ENCODE data around the gene CADM4.

The CADM4 gene

GRCh38 chr19:43586346-43586745 lies 53.3 kb downstream of the CADM4 start:
- H3K36me3 ChIP-seq: peaks cover 0 to 27% (median 5%) of the 10 kb centered on the region in 3 donors
- DNase-seq: no peak

DNA sequence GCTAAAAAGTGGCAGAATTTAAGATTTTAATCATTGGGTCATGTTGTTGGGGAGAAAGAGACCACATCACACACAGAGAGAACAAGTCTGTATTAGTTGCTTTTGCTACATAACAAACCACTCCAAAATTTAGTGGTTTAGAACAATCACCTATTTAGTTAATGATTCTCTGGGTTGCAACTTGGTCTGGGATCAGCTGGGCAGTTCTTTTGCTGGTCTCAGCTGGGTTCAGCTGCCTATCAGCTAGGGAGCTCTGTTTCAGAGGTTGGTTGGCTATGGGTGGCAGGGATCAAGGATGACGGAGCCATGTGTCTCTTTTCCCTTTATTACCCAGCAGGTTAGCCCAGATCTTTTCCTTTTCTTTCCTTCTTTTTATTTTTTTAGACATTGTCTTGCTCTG lies 55.2 kb downstream of the CADM4 start:
- intact Hi-C loops (cut with DNase I; ENCODE audit: low total_unique reads): no loop called here
- no peak for DNase-seq
- H3K27ac ChIP-seq: no peak overlapping the region
- H3K36me3 ChIP-seq: peaks cover 0 to 9% (median 0%) of the 10 kb centered on the region in 3 donors
- no peaks in the 10 kb centered on the region for H3K27me3 ChIP-seq
- no peaks in the 10 kb centered on the region for H3K9me3 ChIP-seq
- H3K4me1 ChIP-seq: peaks cover 0 to 16% (median 3%) of the 10 kb centered on the region in 4 donors
- TF ChIP-seq, protein P1, sequence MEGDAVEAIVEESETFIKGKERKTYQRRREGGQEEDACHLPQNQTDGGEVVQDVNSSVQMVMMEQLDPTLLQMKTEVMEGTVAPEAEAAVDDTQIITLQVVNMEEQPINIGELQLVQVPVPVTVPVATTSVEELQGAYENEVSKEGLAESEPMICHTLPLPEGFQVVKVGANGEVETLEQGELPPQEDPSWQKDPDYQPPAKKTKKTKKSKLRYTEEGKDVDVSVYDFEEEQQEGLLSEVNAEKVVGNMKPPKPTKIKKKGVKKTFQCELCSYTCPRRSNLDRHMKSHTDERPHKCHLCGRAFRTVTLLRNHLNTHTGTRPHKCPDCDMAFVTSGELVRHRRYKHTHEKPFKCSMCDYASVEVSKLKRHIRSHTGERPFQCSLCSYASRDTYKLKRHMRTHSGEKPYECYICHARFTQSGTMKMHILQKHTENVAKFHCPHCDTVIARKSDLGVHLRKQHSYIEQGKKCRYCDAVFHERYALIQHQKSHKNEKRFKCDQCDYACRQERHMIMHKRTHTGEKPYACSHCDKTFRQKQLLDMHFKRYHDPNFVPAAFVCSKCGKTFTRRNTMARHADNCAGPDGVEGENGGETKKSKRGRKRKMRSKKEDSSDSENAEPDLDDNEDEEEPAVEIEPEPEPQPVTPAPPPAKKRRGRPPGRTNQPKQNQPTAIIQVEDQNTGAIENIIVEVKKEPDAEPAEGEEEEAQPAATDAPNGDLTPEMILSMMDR (IDR thresholded peaks at IDR 0.05): no peak
- H3K4me3 ChIP-seq: no peak overlapping the region

More at GRCh38 chr19:43586346-43586745, 53.3 kb downstream of the CADM4 start:
- no peak overlapping the region for H3K27ac ChIP-seq
- H3K9me3 ChIP-seq: no peaks in the 10 kb centered on the region
- H3K4me3 ChIP-seq: no peak overlapping the region
- peaks cover 0 to 5% (median 2%) of the 10 kb centered on the region in 4 donors for H3K4me1 ChIP-seq
- TF ChIP-seq, protein P1 (IDR thresholded peaks at IDR 0.05): no peak
- H3K27me3 ChIP-seq: no peaks in the 10 kb centered on the region
- intact Hi-C loops (cut with DNase I; ENCODE audit: low total_unique reads): no loop called here

DNA sequence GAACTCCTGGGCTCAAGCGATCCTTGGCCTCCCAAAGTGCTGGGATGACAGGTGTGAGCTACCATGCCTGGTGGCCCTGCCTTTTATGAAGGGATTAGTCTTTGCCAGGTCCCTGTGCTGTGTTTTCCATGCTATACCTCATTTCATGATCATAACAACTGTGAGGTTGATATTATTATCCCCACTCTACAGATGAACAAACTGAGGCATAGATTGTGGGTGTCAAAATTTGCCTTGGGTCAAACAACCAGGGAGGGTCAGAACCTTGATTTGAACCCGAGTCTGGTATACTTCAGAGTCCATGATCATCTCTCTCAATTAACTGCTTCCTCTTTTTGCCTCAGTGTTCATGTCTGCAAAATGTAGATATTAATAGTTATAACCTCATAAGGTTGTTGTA lies 57.2 kb downstream of the CADM4 start:
- H3K9me3 ChIP-seq: no peaks in the 10 kb centered on the region
- no peak for DNase-seq
- intact Hi-C loops (cut with DNase I; ENCODE audit: low total_unique reads): no loop called here
- H3K27me3 ChIP-seq: no peaks in the 10 kb centered on the region
- no peak overlapping the region for H3K4me3 ChIP-seq
- no peak overlapping the region for H3K27ac ChIP-seq
- H3K4me1 ChIP-seq: peaks cover 0 to 16% (median 3%) of the 10 kb centered on the region in 4 donors
- TF ChIP-seq, protein P1 (IDR thresholded peaks at IDR 0.05): no peak
- no peaks in the 10 kb centered on the region for H3K36me3 ChIP-seq

GRCh38 chr19:43581467-43581866 lies 58.2 kb downstream of the CADM4 start:
- H3K36me3 ChIP-seq: no peaks in the 10 kb centered on the region
- no peaks in the 10 kb centered on the region for H3K9me3 ChIP-seq
- TF ChIP-seq, protein P1 (IDR thresholded peaks at IDR 0.05): no peak
- intact Hi-C loops (cut with DNase I; ENCODE audit: low total_unique reads): no loop called here
- no peak for DNase-seq
- H3K27me3 ChIP-seq: no peaks in the 10 kb centered on the region
- peak overlapping the region in 1 of 2 donors; percentile 65 for H3K27ac ChIP-seq
- peak overlapping the region; percentile 47 to 49 for H3K4me3 ChIP-seq
- peaks cover 0 to 16% (median 3%) of the 10 kb centered on the region in 4 donors for H3K4me1 ChIP-seq

DNA sequence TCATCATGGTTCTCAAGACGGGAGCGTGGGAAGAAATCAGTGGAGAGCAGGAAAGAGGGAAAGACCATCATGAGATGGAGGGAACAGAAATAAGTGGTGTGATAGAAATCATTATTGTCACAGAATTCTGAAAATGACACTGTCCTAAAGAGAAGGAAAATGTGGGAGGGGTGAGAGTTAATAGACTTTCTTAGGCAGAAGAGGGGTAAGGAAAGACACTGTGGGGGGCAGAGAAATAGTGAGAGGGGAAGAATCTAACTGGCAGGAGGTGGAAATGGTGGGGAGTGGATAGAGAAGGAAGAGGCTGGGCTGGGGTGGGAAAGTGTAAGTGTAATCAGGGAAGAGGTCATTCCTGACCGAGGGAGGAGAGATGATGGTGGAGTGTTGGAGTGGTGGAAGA lies 60.9 kb downstream of the CADM4 start:
- Histone ChIP-seq H3K9me3 (no peaks in the 10 kb centered on the region), H3K27me3 (no peaks in the 10 kb centered on the region), H3K4me1 (peaks cover 0 to 31% (median 14%) of the 10 kb centered on the region in 4 donors), H3K36me3 (no peaks in the 10 kb centered on the region), H3K4me3 (no peak overlapping the region), H3K27ac (no peak overlapping the region)
- no peak for DNase-seq
- TF ChIP-seq, protein P1 (IDR thresholded peaks at IDR 0.05): no peak
- intact Hi-C loops (cut with DNase I; ENCODE audit: low total_unique reads): no loop called here

Measured in tibial artery (tissue), 4 donors.